RPMI7951 (cell line): ENCODE results near the gene ITGB4. TPM values are rescaled to one million over a fixed set of nuclear protein-coding genes. Genes with fewer than 3 reads are reported as not detected.

Experiments
- DNase-seq: peaks from one replicate; pipeline ENCODE4 v3.0.0-alpha.2; 2012; ENCODE audit warnings: low read depth
- total RNA-seq: library from RNA; depleted of rRNA; stranded (reverse); fragments of >200 nt; shearing (Covaris generic); gene quantifications from 2 replicates; pipeline ENCODE4 v1.2.3, GENCODE V29; 2014

The ITGB4 gene
- total RNA-seq, 1 experiment from 2014 or later, result 0.36 TPM

- no peak for DNase-seq
Observed at GRCh38 chr17:75731716-75732498, 10.6 kb downstream of the ITGB4 start.

GRCh38 chr17:75733471-75733870, 12.2 kb downstream of the ITGB4 start:
- no peak for DNase-seq

- no peak for DNase-seq
Observed at GRCh38 chr17:75734674-75735294, 13.5 kb downstream of the ITGB4 start.

GRCh38 chr17:75736173-75736835, 15.0 kb downstream of the ITGB4 start:
- no peak for DNase-seq

GRCh38 chr17:75737133-75737962, 16.1 kb downstream of the ITGB4 start:
- DNase-seq, result no peak

- DNase-seq, result no peak
Observed at GRCh38 chr17:75738218-75738802, 17.1 kb downstream of the ITGB4 start.

GRCh38 chr17:75739174-75739573, 17.9 kb downstream of the ITGB4 start:
- DNase-seq, result no peak

- no peak for DNase-seq
Observed at GRCh38 chr17:75739801-75740200, 18.5 kb downstream of the ITGB4 start.

GRCh38 chr17:75740215-75740614, 19.0 kb downstream of the ITGB4 start:
- no peak for DNase-seq

- DNase-seq, result no peak
Observed at GRCh38 chr17:75740631-75741077, 19.4 kb downstream of the ITGB4 start.

- DNase-seq, result no peak
Observed at GRCh38 chr17:75742337-75742736, 21.1 kb downstream of the ITGB4 start.

GRCh38 chr17:75743625-75744206, 22.5 kb downstream of the ITGB4 start:
- DNase-seq, result no peak

- no peak for DNase-seq
Observed at GRCh38 chr17:75748706-75749105, 27.4 kb downstream of the ITGB4 start.

GRCh38 chr17:75749545-75750389, 28.5 kb downstream of the ITGB4 start:
- peak; percentile 60 for DNase-seq

GRCh38 chr17:75750661-75751423, 29.6 kb downstream of the ITGB4 start:
- no peak for DNase-seq

GRCh38 chr17:75751676-75752404, 30.6 kb downstream of the ITGB4 start:
- no peak for DNase-seq

- DNase-seq, result no peak
Observed at GRCh38 chr17:75752405-75752709, 31.1 kb downstream of the ITGB4 start.

GRCh38 chr17:75752802-75753513, 31.7 kb downstream of the ITGB4 start:
- no peak for DNase-seq
